K562 (cell line): ENCODE results near the gene SIGMAR1. TPM values are rescaled to one million over a fixed set of nuclear protein-coding genes. Genes with fewer than 3 reads are reported as not detected.

ENCODE experiments used
- DIDO1 ChIP-seq: fragments of 450-650 bp; IDR thresholded peaks from 2 replicates; pipeline ENCODE4 v1.6.1; 2016; ENCODE audit warnings: low read depth, missing biosample characterization, missing genetic modification characterization
- MTA3 ChIP-seq: fragments of 450-650 bp; formaldehyde crosslinking; IDR thresholded peaks from 2 replicates; pipeline ENCODE4 v1.6.1; 2017; ENCODE audit warnings: mild to moderate bottlenecking, borderline replicate concordance
- MYC ChIP-seq, 2 experiments: fragments of 250-450 bp in 1 of 2; sonication (Bioruptor Pico) in 1 of 2; IDR thresholded peaks; 2 replicates each; pipeline versions ENCODE4 v1.5.1 to v1.6.1; 2012 to 2021; ENCODE audit warnings: low read depth in 2 of 2, borderline replicate concordance in 1 of 2, improper control_type of control experiment in 1 of 2, low read length in 1 of 2, mild to moderate bottlenecking in 1 of 2, moderate library complexity in 1 of 2
- NCOR1 ChIP-seq: fragments of 450-650 bp; IDR thresholded peaks from 2 replicates; pipeline ENCODE4 v1.6.1; 2016; ENCODE audit warnings: mild to moderate bottlenecking, moderate library complexity
- POLR2AphosphoS2 ChIP-seq: IDR thresholded peaks from 2 replicates; pipeline ENCODE4 v1.6.1; 2012; ENCODE audit warnings: low read length, improper control_type of control experiment
- SMAD1 ChIP-seq: fragments of 150-350 bp; IDR thresholded peaks from 2 replicates; pipeline ENCODE4 v1.6.1; 2014; ENCODE audit warnings: low read length, low read depth; ENCODE audit not compliant: partially characterized antibody
- SOX6 ChIP-seq: fragments of 450-650 bp; IDR thresholded peaks from 2 replicates; pipeline ENCODE4 v1.6.1; 2014; ENCODE audit warnings: mild to moderate bottlenecking
- ZNF551 ChIP-seq: fragments of 250-450 bp; sonication (Bioruptor Pico); IDR thresholded peaks from 2 replicates; pipeline ENCODE4 v1.5.0; 2021; ENCODE audit warnings: mild to moderate bottlenecking, moderate library complexity
- polyA plus RNA-seq, 8 experiments: library from polyadenylated mRNA; depleted of rRNA in 4 of 8; stranded (reverse) in 5 of 8; unstranded in 3 of 8; fragments of >200 nt; fragmentation: Nextera tagmentation in 2 of 8; fragmentation: Illumina TruSeq in 1 of 8; extraction: Ambion mirVana in 2 of 8; extraction: Trizol in 1 of 8; gene quantifications; 2 replicates each; pipeline versions ENCODE4 v1.2.1 to v1.2.3, GENCODE V29; 2011 to 2014; ENCODE audit warnings: inconsistent platforms in 1 of 8, missing spikeins in 1 of 8
- total RNA-seq, 7 experiments: library from RNA; depleted of rRNA in 6 of 7; stranded (reverse); fragments of >200 nt in 6 of 7; fragmentation: Illumina TruSeq in 2 of 7; extraction: Trizol in 2 of 7; gene quantifications; 2 replicates each; pipeline versions ENCODE4 v1.2.1 to v1.2.3, GENCODE V29; 2011 to 2021; ENCODE audit warnings: low replicate concordance in 1 of 7
- TF ChIP-seq, protein P1 (sequence below): fragments of 250-450 bp; sonication (Bioruptor Pico); IDR thresholded peaks from 2 replicates; pipeline ENCODE4 v1.8.0; 2021; ENCODE audit warnings: mild to moderate bottlenecking, moderate library complexity
- TF ChIP-seq, protein P2 (sequence below): fragments of 150-350 bp; conservative IDR thresholded peaks from 2 replicates; pipeline ENCODE4 v1.6.1; 2014; ENCODE audit warnings: low read length
- TF ChIP-seq, protein P3 (sequence below), 2 experiments: fragments of 450-650 bp; IDR thresholded peaks; 2 replicates each; pipeline ENCODE4 v1.6.1; 2016; ENCODE audit warnings: mild to moderate bottlenecking in 2 of 2, borderline replicate concordance in 1 of 2, low read depth in 1 of 2, moderate library complexity in 1 of 2
- TF ChIP-seq, protein P4 (sequence below): fragments of 450-650 bp; formaldehyde crosslinking; IDR thresholded peaks from 2 replicates; pipeline ENCODE4 v1.4.0; 2022; ENCODE audit warnings: missing genetic modification characterization

SIGMAR1 gene
- total and polyA plus RNA-seq, 9 of the 15 experiments (the other 6 are each of a cell fraction or from before 2014, with no cell fraction given): 6.9 to 80.0 (median 35.2) TPM

DNA sequence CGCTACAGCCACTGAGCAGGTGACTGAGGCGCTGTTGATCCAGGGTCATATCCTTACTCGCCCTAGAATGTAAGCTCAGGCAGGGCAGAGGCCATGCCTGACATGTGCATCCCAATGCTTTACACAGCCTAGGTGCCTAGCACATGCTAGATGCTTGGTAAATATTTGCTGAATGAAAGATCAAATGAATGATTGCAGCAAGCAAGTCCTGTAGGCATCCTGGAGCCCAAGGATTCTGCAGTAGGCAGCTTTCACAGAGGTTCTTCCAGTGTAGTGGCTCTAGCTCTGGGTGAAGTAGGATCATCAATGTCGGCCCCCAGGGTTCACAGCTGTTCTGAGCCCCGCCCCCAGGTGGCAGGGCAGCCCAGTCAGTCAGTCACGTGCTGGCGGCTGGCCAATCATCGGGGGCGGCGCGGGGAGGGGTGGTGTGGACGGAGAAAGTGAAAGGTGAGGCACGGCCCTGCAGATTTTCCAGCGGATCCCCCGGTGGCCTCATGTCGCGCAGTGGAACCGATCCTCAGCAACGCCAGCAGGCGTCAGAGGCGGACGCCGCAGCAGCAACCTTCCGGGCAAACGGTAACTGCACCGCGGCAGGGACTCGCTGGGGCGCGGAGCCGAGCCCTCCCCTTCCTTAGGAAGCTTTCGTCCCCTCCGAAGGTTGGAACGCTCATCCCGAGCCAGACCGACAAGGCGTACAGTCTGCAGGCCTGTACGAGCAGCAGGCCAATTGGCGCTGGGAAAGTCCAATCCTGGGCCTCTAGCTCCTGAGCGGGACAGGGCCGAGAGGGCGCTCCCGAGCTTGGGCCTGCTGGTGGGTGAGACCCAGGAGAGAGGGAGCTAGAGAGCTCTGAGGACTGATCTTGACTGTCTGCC, 8.9 kb upstream of the SIGMAR1 start, which contains the start of gene GALT (continued):
- TF ChIP-seq, protein P1, sequence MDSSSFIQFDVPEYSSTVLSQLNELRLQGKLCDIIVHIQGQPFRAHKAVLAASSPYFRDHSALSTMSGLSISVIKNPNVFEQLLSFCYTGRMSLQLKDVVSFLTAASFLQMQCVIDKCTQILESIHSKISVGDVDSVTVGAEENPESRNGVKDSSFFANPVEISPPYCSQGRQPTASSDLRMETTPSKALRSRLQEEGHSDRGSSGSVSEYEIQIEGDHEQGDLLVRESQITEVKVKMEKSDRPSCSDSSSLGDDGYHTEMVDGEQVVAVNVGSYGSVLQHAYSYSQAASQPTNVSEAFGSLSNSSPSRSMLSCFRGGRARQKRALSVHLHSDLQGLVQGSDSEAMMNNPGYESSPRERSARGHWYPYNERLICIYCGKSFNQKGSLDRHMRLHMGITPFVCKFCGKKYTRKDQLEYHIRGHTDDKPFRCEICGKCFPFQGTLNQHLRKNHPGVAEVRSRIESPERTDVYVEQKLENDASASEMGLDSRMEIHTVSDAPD (CRISPR knock-in tag): no peak
- TF ChIP-seq DIDO1 (tag) (0 out of 2 replicates have a peak, but pooled peaks have one; percentile 40), SMAD1 (no peak), SOX6 (no peak), MYC (IDR thresholded peaks at IDR 0.05; ENCODE audit: low read depth, low read length) (peak; percentile 70), MYC (CRISPR knock-in tag; IDR thresholded peaks at IDR 0.05; ENCODE audit: borderline replicate concordance, low read depth) (no peak), MTA3 (peak; percentile 63; the same call in 1 of the 2 replicates), ZNF551 (CRISPR knock-in tag) (no peak), POLR2AphosphoS2 (no peak), NCOR1 (no peak)
- TF ChIP-seq, protein P2, sequence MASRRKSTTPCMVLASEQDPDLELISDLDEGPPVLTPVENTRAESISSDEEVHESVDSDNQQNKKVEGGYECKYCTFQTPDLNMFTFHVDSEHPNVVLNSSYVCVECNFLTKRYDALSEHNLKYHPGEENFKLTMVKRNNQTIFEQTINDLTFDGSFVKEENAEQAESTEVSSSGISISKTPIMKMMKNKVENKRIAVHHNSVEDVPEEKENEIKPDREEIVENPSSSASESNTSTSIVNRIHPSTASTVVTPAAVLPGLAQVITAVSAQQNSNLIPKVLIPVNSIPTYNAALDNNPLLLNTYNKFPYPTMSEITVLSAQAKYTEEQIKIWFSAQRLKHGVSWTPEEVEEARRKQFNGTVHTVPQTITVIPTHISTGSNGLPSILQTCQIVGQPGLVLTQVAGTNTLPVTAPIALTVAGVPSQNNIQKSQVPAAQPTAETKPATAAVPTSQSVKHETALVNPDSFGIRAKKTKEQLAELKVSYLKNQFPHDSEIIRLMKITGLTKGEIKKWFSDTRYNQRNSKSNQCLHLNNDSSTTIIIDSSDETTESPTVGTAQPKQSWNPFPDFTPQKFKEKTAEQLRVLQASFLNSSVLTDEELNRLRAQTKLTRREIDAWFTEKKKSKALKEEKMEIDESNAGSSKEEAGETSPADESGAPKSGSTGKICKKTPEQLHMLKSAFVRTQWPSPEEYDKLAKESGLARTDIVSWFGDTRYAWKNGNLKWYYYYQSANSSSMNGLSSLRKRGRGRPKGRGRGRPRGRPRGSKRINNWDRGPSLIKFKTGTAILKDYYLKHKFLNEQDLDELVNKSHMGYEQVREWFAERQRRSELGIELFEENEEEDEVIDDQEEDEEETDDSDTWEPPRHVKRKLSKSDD: no peak
- TF ChIP-seq, protein P3, sequence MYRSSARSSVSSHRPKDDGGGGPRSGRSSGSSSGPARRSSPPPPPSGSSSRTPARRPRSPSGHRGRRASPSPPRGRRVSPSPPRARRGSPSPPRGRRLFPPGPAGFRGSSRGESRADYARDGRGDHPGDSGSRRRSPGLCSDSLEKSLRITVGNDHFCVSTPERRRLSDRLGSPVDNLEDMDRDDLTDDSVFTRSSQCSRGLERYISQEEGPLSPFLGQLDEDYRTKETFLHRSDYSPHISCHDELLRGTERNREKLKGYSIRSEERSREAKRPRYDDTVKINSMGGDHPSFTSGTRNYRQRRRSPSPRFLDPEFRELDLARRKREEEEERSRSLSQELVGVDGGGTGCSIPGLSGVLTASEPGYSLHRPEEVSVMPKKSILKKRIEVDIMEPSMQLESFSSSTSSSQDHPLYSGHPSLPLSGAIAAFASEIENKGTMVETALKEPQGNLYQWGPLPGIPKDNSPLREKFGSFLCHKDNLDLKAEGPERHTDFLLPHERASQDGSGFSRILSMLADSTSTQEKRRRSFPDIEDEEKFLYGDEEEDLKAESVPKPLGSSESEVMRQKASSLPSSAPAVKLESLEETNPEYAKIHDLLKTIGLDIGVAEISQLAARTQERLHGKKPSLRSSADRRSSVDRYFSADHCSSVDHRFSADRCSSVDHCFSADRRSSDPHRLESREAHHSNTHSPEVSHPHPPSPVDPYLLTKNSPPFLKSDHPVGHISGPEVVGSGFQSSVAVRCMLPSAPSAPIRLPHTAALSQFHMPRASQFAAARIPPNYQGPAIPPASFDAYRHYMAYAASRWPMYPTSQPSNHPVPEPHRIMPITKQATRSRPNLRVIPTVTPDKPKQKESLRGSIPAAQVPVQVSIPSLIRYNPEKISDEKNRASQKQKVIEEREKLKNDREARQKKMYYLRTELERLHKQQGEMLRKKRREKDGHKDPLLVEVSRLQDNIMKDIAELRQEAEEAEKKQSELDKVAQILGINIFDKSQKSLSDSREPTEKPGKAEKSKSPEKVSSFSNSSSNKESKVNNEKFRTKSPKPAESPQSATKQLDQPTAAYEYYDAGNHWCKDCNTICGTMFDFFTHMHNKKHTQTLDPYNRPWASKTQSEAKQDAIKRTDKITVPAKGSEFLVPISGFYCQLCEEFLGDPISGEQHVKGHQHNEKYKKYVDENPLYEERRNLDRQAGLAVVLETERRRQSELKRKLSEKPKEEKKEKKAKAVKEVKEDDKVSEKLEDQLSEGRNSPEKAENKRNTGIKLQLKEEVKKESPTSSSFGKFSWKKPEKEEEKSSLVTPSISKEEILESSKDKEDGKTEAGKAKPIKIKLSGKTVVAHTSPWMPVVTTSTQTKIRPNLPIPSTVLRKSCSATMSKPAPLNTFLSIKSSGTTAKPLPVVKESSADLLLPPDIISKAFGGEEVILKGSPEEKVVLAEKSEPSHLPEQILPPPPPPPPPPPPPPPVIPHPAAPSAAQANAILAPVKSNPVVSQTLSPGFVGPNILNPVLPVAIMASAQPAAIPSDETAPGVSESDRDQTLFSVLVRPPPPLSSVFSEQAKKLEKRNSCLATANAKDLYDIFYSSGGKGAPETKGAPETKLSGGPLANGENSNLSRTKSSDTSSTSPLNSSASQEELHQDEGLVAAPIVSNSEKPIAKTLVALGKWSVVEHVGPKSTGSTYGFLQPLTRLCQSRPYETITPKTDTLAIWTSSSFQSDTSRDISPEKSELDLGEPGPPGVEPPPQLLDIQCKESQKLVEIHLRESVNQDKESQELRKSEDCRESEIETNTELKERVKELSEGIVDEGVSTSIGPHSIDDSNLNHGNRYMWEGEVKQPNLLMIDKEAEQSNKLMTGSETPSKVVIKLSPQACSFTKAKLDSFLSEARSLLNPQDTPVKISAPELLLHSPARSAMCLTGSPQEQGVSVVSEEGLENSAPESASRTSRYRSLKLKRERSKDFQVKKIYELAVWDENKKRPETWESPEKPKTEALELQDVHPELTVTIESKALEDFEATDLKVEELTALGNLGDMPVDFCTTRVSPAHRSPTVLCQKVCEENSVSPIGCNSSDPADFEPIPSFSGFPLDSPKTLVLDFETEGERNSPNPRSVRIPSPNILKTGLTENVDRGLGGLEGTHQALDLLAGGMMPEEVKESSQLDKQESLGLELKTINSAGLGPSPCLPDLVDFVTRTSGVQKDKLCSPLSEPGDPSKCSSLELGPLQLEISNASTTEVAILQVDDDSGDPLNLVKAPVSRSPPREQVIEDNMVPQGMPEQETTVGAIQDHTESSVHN (IDR thresholded peaks at IDR 0.05; ENCODE audit: borderline replicate concordance in 1 of 2, low read depth in 1 of 2): no peak
- TF ChIP-seq, protein P4, sequence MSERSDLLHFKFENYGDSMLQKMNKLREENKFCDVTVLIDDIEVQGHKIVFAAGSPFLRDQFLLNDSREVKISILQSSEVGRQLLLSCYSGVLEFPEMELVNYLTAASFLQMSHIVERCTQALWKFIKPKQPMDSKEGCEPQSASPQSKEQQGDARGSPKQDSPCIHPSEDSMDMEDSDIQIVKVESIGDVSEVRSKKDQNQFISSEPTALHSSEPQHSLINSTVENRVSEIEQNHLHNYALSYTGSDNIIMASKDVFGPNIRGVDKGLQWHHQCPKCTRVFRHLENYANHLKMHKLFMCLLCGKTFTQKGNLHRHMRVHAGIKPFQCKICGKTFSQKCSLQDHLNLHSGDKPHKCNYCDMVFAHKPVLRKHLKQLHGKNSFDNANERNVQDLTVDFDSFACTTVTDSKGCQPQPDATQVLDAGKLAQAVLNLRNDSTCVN (CRISPR knock-in tag): no peak
